Peyer's patch (tissue), 4 donors: ENCODE measurements around the gene BACH2.

Experiments
- POLR2A ChIP-seq, 2 donors: fragments of 450-650 bp; IDR thresholded peaks; one replicate each; pipeline ENCODE4 v1.5.1; 2017; ENCODE audit warnings: antibody characterized with exemption in 2 of 2, mild to moderate bottlenecking in 2 of 2, moderate library complexity in 2 of 2
- TF ChIP-seq, protein P1 (sequence below), 6 experiments: fragments of 450-650 bp in 4 of 6; fragments of 200-600 bp in 2 of 6; sonication (generic) in 1 of 6; IDR thresholded peaks; one replicate each; pipeline ENCODE4 v1.5.1; 2017 to 2019; ENCODE audit warnings: antibody characterized with exemption in 6 of 6, mild to moderate bottlenecking in 3 of 6, moderate library complexity in 1 of 6

DNA sequence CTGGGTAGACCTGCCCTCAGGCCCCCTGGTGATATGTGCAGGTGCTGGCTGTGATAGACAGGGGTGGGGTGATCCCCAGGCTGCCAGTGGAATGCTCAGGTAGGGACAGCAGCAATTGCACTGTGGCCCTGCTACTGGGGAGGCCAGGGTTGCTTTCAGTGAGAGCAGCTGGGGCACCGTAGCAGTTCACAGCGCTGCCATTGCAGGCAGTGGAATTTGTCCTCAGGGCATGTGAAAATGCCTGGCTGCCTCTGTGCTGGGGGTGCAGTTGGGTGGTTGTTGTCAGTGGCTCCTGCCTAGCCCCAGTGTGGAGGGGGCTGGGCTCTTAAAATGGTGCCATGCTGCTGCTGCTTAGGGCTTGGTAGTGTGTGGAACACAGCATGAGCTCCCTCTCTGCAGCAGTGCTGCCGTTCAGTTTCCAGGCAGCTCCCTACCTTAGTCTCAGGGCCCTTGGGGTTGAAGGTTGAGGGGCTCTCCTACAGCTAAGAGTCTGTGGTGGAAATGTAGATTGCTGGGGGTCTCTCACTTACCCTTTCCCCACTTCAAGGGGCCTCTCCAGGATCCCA lies 378.8 kb downstream of the BACH2 start:
- TF ChIP-seq, protein P1, sequence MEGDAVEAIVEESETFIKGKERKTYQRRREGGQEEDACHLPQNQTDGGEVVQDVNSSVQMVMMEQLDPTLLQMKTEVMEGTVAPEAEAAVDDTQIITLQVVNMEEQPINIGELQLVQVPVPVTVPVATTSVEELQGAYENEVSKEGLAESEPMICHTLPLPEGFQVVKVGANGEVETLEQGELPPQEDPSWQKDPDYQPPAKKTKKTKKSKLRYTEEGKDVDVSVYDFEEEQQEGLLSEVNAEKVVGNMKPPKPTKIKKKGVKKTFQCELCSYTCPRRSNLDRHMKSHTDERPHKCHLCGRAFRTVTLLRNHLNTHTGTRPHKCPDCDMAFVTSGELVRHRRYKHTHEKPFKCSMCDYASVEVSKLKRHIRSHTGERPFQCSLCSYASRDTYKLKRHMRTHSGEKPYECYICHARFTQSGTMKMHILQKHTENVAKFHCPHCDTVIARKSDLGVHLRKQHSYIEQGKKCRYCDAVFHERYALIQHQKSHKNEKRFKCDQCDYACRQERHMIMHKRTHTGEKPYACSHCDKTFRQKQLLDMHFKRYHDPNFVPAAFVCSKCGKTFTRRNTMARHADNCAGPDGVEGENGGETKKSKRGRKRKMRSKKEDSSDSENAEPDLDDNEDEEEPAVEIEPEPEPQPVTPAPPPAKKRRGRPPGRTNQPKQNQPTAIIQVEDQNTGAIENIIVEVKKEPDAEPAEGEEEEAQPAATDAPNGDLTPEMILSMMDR (IDR thresholded peaks at IDR 0.05) = no peak
- no peak for TF ChIP-seq POLR2A (IDR thresholded peaks at IDR 0.05)
